ENCODE results near the gene MACROD2. TPM values are rescaled to one million over a fixed set of nuclear protein-coding genes. Genes with fewer than 3 reads are reported as not detected.

The MACROD2 gene
- total RNA-seq, 1 experiment from 2014 or later: 3.7 TPM

- no peak overlapping the region for H3K9ac ChIP-seq (ENCODE audit: low read length)
- no peaks in the 10 kb centered on the region for H3K9me2 ChIP-seq (ENCODE audit: insufficient read depth)
- DNase-seq (ENCODE audit: low read depth, low spot score): no peak
- ATAC-seq: no peak
- POLR2A ChIA-PET: no interaction called here
- BruUV-seq (replicated peaks): no TSS peak
- intact Hi-C loops (cut with micrococcal nuclease): no loop called here
- H3K4me3 ChIP-seq (replicated peaks in 1 of 2; ENCODE audit: low read depth in 1 of 2, low read length in 2 of 2): no peak overlapping the region
- H3K36me3 ChIP-seq (ENCODE audit: control insufficient read depth in 1 of 2, insufficient read depth in 2 of 2, low read length in 2 of 2): no peaks in the 10 kb centered on the region
- TF ChIP-seq JUND (IDR thresholded peaks at IDR 0.05) (no peak), TCF7L2 (IDR thresholded peaks at IDR 0.05; ENCODE audit: borderline replicate concordance, extremely low read depth, insufficient read depth, insufficient read length) (no peak), ZNF274 (IDR thresholded peaks at IDR 0.05; ENCODE audit: low read depth, low read length) (no peak), POLR2AphosphoS5 (IDR thresholded peaks at IDR 0.05; ENCODE audit: low read depth, low read length) (no peak), EGR1 (IDR thresholded peaks at IDR 0.05; ENCODE audit: low read depth) (no peak)
- no peaks in the 10 kb centered on the region for H3K79me2 ChIP-seq (ENCODE audit: insufficient read depth, low read length)
- RAD21 ChIA-PET (ENCODE audit: low non-redundant PET in 1 of 2, low total read pairs in 2 of 2, uncharacterized antibody in 2 of 2, unreplicated experiment in 2 of 2): no interaction called here
- H2AFZ ChIP-seq (ENCODE audit: low read depth, low read length, poor library complexity, severe bottlenecking): no peak overlapping the region
- H3K4me1 ChIP-seq (ENCODE audit: control insufficient read depth in 1 of 2, insufficient read depth in 2 of 2, low read length in 2 of 2): peaks cover 0 to 13% of the 10 kb centered on the region in 2 experiments; a peak in 2 of 4 replicates
- CTCF ChIA-PET: no interaction called here
- no peaks in the 10 kb centered on the region for H4K20me1 ChIP-seq (ENCODE audit: insufficient read depth)
- H3K9me3 ChIP-seq (ENCODE audit: control insufficient read depth in 1 of 2, insufficient read depth in 1 of 2, low read depth in 1 of 2, low read length in 2 of 2): no peaks in the 10 kb centered on the region
- no peak overlapping the region for H3K4me2 ChIP-seq (ENCODE audit: low read length)
- no peaks in the 10 kb centered on the region for H3K27me3 ChIP-seq (ENCODE audit: insufficient read depth, low read length)
- no peak overlapping the region for H3K27ac ChIP-seq (ENCODE audit: low read depth, low read length)
These were observed 1001.8 kb downstream of the MACROD2 start for GRCh38 chr20:14996883-14997672.

- H3K4me1 ChIP-seq (ENCODE audit: control insufficient read depth in 1 of 2, insufficient read depth in 2 of 2, low read length in 2 of 2): peaks cover 0 to 13% of the 10 kb centered on the region in 2 experiments; a peak in 2 of 4 replicates
- RAD21 ChIA-PET (ENCODE audit: low non-redundant PET in 1 of 2, low total read pairs in 2 of 2, uncharacterized antibody in 2 of 2, unreplicated experiment in 2 of 2): no interaction called here
- H3K4me2 ChIP-seq (ENCODE audit: low read length): peak overlapping the region; percentile 3; the same call in 1 of the 2 replicates
- H3K9ac ChIP-seq (ENCODE audit: low read length): no peak overlapping the region
- H2AFZ ChIP-seq (ENCODE audit: low read depth, low read length, poor library complexity, severe bottlenecking): no peak overlapping the region
- no peak for TF ChIP-seq POLR2A (IDR thresholded peaks at IDR 0.05; ENCODE audit: borderline replicate concordance, extremely low read depth, insufficient read depth, insufficient read length)
- TF ChIP-seq FOSL1 (IDR thresholded peaks at IDR 0.05; ENCODE audit: low read depth): 0 out of 2 replicates have a peak, but pooled peaks have one; percentile 28
- no peak for TF ChIP-seq EGR1 (IDR thresholded peaks at IDR 0.05; ENCODE audit: low read depth)
- H3K79me2 ChIP-seq (ENCODE audit: insufficient read depth, low read length): no peaks in the 10 kb centered on the region
- no TSS peak for BruUV-seq (replicated peaks)
- intact Hi-C loops (cut with micrococcal nuclease): no loop called here
- DNase-seq (ENCODE audit: low read depth, low spot score) (no peak), ATAC-seq (no peak; the same call in 1 of the 2 replicates)
- POLR2A ChIA-PET: no interaction called here
- no peaks in the 10 kb centered on the region for H4K20me1 ChIP-seq (ENCODE audit: insufficient read depth)
- CTCF ChIA-PET: no interaction called here
- no peaks in the 10 kb centered on the region for H3K9me3 ChIP-seq (ENCODE audit: control insufficient read depth in 1 of 2, insufficient read depth in 1 of 2, low read depth in 1 of 2, low read length in 2 of 2)
- H3K9me2 ChIP-seq (ENCODE audit: insufficient read depth): no peaks in the 10 kb centered on the region
- H3K4me3 ChIP-seq (replicated peaks in 1 of 2; ENCODE audit: low read depth in 1 of 2, low read length in 2 of 2): no peak overlapping the region
- no peaks in the 10 kb centered on the region for H3K27me3 ChIP-seq (ENCODE audit: insufficient read depth, low read length)
- H3K27ac ChIP-seq (ENCODE audit: low read depth, low read length): no peak overlapping the region
- no peaks in the 10 kb centered on the region for H3K36me3 ChIP-seq (ENCODE audit: control insufficient read depth in 1 of 2, insufficient read depth in 2 of 2, low read length in 2 of 2)
These were observed 1002.5 kb downstream of the MACROD2 start for GRCh38 chr20:14997791-14998190.

Measured in HCT116 (cell line).